HCT116 (cell line): ENCODE data around the gene SIK3. TPM values are rescaled to one million over a fixed set of nuclear protein-coding genes. Genes with fewer than 3 reads are reported as not detected.

Experiments
- ATAC-seq: fragments of 200-7000 bp; cut with Tn5 transposase; 2 replicates; pipeline ENCODE4 v1.9.1; 2020; ENCODE audit warnings: mild to moderate bottlenecking, moderate library complexity
- BruUV-seq: library from RNA; stranded (reverse); fragments of 400-500 nt; replicated peaks from 2 replicates; lab custom pipeline; 2021; lab: Mats Ljungman, UMichigan
- CTCF ChIA-PET: fragments of 300-600 bp; sonication (Branson Sonifier 250); formaldehyde crosslinking; loops from one replicate; lab custom pipeline; 2021; ENCODE audit warnings: antibody characterized with exemption; lab: Charles Lee
- POLR2A ChIA-PET: fragments of 300-600, 350-600 bp; sonication (Branson Sonifier 250); formaldehyde crosslinking; loops from one replicate; lab custom pipeline; 2021; ENCODE audit warnings: antibody characterized with exemption; lab: Charles Lee
- RAD21 ChIA-PET, 2 experiments: fragments of 300-600 bp; sonication (Branson Sonifier 250); formaldehyde crosslinking; loops; one replicate each; lab custom pipeline; 2023; ENCODE audit warnings: low total read pairs in 2 of 2; ENCODE audit not compliant: uncharacterized antibody in 2 of 2, unreplicated experiment in 2 of 2, low non-redundant PET in 1 of 2; lab: Charles Lee
- DNase-seq: peaks from one replicate; pipeline ENCODE4 v3.0.0-alpha.2; 2010; ENCODE audit warnings: low read depth, low spot score
- H2AFZ ChIP-seq: fragments of 200-600 bp; shearing (Covaris generic), sonication (generic); 2 replicates; pipeline ENCODE4 v1.6.1; 2017; ENCODE audit warnings: low read depth, mixed run types, mixed read lengths, antibody characterized with exemption, low read length; ENCODE audit not compliant: poor library complexity, severe bottlenecking
- H3K27ac ChIP-seq: 2 replicates; pipeline ENCODE4 v1.5.1; 2012; ENCODE audit warnings: low read depth, low read length
- H3K27me3 ChIP-seq: fragments of 200-600 bp; sonication (generic); 2 replicates; pipeline ENCODE4 v1.6.1; 2016; ENCODE audit warnings: mixed run types, low read length, mixed read lengths; ENCODE audit not compliant: insufficient read depth
- H3K36me3 ChIP-seq, 2 experiments: fragments of 200-500 bp in 1 of 2; fragments of 200-600 bp in 1 of 2; sonication (Bioruptor generic) in 1 of 2; sonication (generic) in 1 of 2; 2 replicates each; pipeline versions ENCODE4 v1.5.1 to v1.6.1; 2014 to 2016; ENCODE audit warnings: low read length in 2 of 2, inconsistent platforms in 1 of 2, mixed read lengths in 1 of 2, mixed run types in 1 of 2; ENCODE audit not compliant: insufficient read depth in 2 of 2, control insufficient read depth in 1 of 2
- H3K4me1 ChIP-seq, 2 experiments: fragments of 200-600 bp in 1 of 2; sonication (generic) in 1 of 2; 2 replicates each; pipeline versions ENCODE4 v1.5.1 to v1.6.1; 2012 to 2017; ENCODE audit warnings: low read length in 2 of 2, inconsistent platforms in 1 of 2, mild to moderate bottlenecking in 1 of 2, mixed read lengths in 1 of 2, mixed run types in 1 of 2, moderate library complexity in 1 of 2; ENCODE audit not compliant: insufficient read depth in 2 of 2, control insufficient read depth in 1 of 2
- H3K4me2 ChIP-seq: fragments of 200-600 bp; sonication (generic); 2 replicates; pipeline ENCODE4 v1.6.1; 2017; ENCODE audit warnings: mixed run types, low read length, mixed read lengths
- H3K4me3 ChIP-seq, 2 experiments: fragments of 200-600 bp in 1 of 2; sonication (generic) in 1 of 2; replicated peaks in 1 of 2; 2 replicates each; pipeline ENCODE4 v1.5.1; 2011 to 2016; ENCODE audit warnings: low read length in 2 of 2, control low read depth in 1 of 2, low read depth in 1 of 2, mild to moderate bottlenecking in 1 of 2, mixed read lengths in 1 of 2, mixed run types in 1 of 2
- H3K79me2 ChIP-seq: fragments of 200-600 bp; sonication (generic); 2 replicates; pipeline ENCODE4 v1.6.1; 2017; ENCODE audit warnings: mild to moderate bottlenecking, mixed run types, low read length, moderate library complexity, mixed read lengths; ENCODE audit not compliant: insufficient read depth
- H3K9ac ChIP-seq: fragments of 200-600 bp; sonication (generic); 2 replicates; pipeline ENCODE4 v1.6.1; 2016; ENCODE audit warnings: low read length, mixed read lengths
- H3K9me2 ChIP-seq: fragments of 200-600 bp; sonication (generic), shearing (Covaris generic); 2 replicates; pipeline ENCODE4 v1.6.1; 2017; ENCODE audit warnings: mixed run types, mild to moderate bottlenecking, moderate library complexity; ENCODE audit not compliant: insufficient read depth
- H3K9me3 ChIP-seq, 2 experiments: fragments of 200-500 bp in 1 of 2; fragments of 200-600 bp in 1 of 2; sonication (Bioruptor generic) in 1 of 2; sonication (generic) in 1 of 2; 2 replicates each; pipeline ENCODE4 v1.6.1; 2014 to 2017; ENCODE audit warnings: low read length in 2 of 2, mixed read lengths in 2 of 2, inconsistent platforms in 1 of 2, low read depth in 1 of 2, mild to moderate bottlenecking in 1 of 2, mixed run types in 1 of 2, moderate library complexity in 1 of 2; ENCODE audit not compliant: control insufficient read depth in 1 of 2, insufficient read depth in 1 of 2
- H4K20me1 ChIP-seq: fragments of 200-600 bp; sonication (generic), shearing (Covaris generic); 2 replicates; pipeline ENCODE4 v1.6.1; 2017; ENCODE audit warnings: mixed run types, mild to moderate bottlenecking, moderate library complexity; ENCODE audit not compliant: insufficient read depth
- CBX3 ChIP-seq: IDR thresholded peaks from 2 replicates; pipeline ENCODE4 v1.6.1; 2012; ENCODE audit warnings: low read depth
- CTCF ChIP-seq, 3 experiments: fragments of 200-600 bp in 1 of 3; sonication (generic) in 1 of 3; IDR thresholded peaks in 2 of 3; conservative IDR thresholded peaks in 1 of 3; 2 replicates each; pipeline ENCODE4 v1.5.1; 2012 to 2017; ENCODE audit warnings: low read depth in 2 of 3, low read length in 2 of 3, antibody characterized with exemption in 1 of 3, borderline replicate concordance in 1 of 3, control low read depth in 1 of 3, mild to moderate bottlenecking in 1 of 3, mixed read lengths in 1 of 3, mixed run types in 1 of 3, moderate library complexity in 1 of 3; ENCODE audit not compliant: insufficient read depth in 1 of 3
- EZH2 ChIP-seq: fragments of 200-600 bp; sonication (generic); IDR thresholded peaks from 2 replicates; pipeline ENCODE4 v1.6.1; 2017; ENCODE audit warnings: antibody characterized with exemption, mixed run types
- EZH2phosphoT487 ChIP-seq: fragments of 200-600 bp; IDR thresholded peaks from 2 replicates; pipeline ENCODE4 v1.6.1; 2018; ENCODE audit warnings: antibody characterized with exemption, borderline replicate concordance
- JUND ChIP-seq: IDR thresholded peaks from 2 replicates; pipeline ENCODE4 v1.6.1; 2012
- POLR2AphosphoS5 ChIP-seq: IDR thresholded peaks from 2 replicates; pipeline ENCODE4 v1.6.1; 2011; ENCODE audit warnings: mild to moderate bottlenecking, low read depth, low read length, moderate library complexity
- SIN3A ChIP-seq: IDR thresholded peaks from 2 replicates; pipeline ENCODE4 v1.6.1; 2012; ENCODE audit warnings: low read depth
- SP1 ChIP-seq: IDR thresholded peaks from 2 replicates; pipeline ENCODE4 v1.6.1; 2012; ENCODE audit warnings: low read depth
- SRF ChIP-seq: IDR thresholded peaks from 2 replicates; pipeline ENCODE4 v1.6.1; 2012; ENCODE audit warnings: low read depth
- ZBTB33 ChIP-seq: IDR thresholded peaks from 2 replicates; pipeline ENCODE4 v1.6.1; 2011; ENCODE audit warnings: mild to moderate bottlenecking, low read length, moderate library complexity; ENCODE audit not compliant: insufficient replicate concordance; ENCODE audit errors: extremely low read depth
- intact Hi-C: fragments of 100-400 bp; cut with micrococcal nuclease; formaldehyde crosslinking; loops from 2 replicates; pipeline ENCODE4 v1.10.0; 2022
- total RNA-seq: library from RNA; stranded (reverse); gene quantifications from one replicate; pipeline ENCODE4 v1.2.1, GENCODE V29; 2021; ENCODE audit not compliant: unreplicated experiment
- TF ChIP-seq, protein P1 (sequence below): IDR thresholded peaks from 2 replicates; pipeline ENCODE4 v1.6.1; 2012

SIK3 gene
- total RNA-seq, 1 experiment from 2014 or later: 21.0 TPM

- no peak for TF ChIP-seq ZBTB33
- no peak for TF ChIP-seq SP1
- TF ChIP-seq CBX3: no peak
- no peak for TF ChIP-seq SRF
- no peak for TF ChIP-seq POLR2AphosphoS5
- TF ChIP-seq EZH2phosphoT487: no peak
These were observed 255.3 kb downstream of the SIK3 start (continued) for GRCh38 chr11:116842909-116843308.

DNA sequence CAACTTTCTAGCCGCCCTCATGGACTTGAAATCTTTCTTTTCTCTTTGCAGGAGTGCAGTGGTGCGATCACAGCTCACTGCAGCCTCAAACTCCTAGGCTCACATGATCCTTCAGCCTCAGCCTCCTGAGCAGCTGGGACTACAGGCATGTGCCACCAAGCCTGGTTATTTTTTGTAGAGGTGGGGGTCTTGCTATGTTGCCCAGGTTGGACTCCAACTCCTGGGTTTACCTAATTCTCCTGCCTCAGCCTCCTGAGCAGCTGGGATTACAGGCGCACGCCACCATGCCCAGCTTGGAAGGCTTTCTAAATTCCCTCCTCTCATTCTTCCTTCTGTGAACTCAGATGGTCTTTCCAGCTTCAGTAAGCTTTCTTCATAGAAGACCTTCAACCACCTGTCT is 256.1 kb downstream of the SIK3 start:
- Histone ChIP-seq H3K9ac (no peak overlapping the region), H3K9me3 (no peaks in the 10 kb centered on the region), H3K36me3 (peaks cover under 1 to 9% of the 10 kb centered on the region in 2 experiments; a peak in 2 of 4 replicates), H3K27me3 (no peaks in the 10 kb centered on the region), H2AFZ (no peak overlapping the region), H3K4me2 (no peak overlapping the region), H4K20me1 (no peaks in the 10 kb centered on the region), H3K79me2 (no peaks in the 10 kb centered on the region), H3K9me2 (no peaks in the 10 kb centered on the region), H3K4me3 (no peak overlapping the region), H3K4me1 (no peaks in the 10 kb centered on the region), H3K27ac (no peak overlapping the region)
- BruUV-seq: no TSS peak
- TF ChIP-seq JUND (no peak), CTCF (IDR thresholded peaks at IDR 0.05 in 2 of 3, conservative IDR thresholded peaks at IDR 0.05 in 1 of 3; ENCODE audit: borderline replicate concordance in 1 of 3, insufficient read depth in 1 of 3, low read depth in 2 of 3, low read length in 2 of 3) (no peak), SIN3A (no peak), EZH2 (no peak), SP1 (no peak)
- TF ChIP-seq, protein P1, sequence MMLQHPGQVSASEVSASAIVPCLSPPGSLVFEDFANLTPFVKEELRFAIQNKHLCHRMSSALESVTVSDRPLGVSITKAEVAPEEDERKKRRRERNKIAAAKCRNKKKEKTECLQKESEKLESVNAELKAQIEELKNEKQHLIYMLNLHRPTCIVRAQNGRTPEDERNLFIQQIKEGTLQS: no peak
- ChIA-PET RAD21 (no interaction called here), POLR2A (no interaction called here), CTCF (no interaction called here)
- ATAC-seq (no peak), DNase-seq (no peak)
- intact Hi-C loops: no loop called here
